Type B pancreatic cell (in vitro differentiated cells): ENCODE data around the gene AHDC1. TPM values are rescaled to one million over a fixed set of nuclear protein-coding genes. Genes with fewer than 3 reads are reported as not detected.

Experiments
- DNase-seq: peaks from one replicate; pipeline ENCODE4 v3.0.0; 2021; ENCODE audit warnings: mixed read lengths; ENCODE audit not compliant: unreplicated experiment; ENCODE audit errors: extremely low spot score
- H3K27ac Mint-ChIP-seq: 2 replicates; pipeline ENCODE4 v1.8.0; 2021; ENCODE audit warnings: mild to moderate bottlenecking, mixed read lengths
- H3K27me3 Mint-ChIP-seq: 2 replicates; pipeline ENCODE4 v1.8.0; 2021; ENCODE audit warnings: mixed read lengths
- H3K36me3 Mint-ChIP-seq: 2 replicates; pipeline ENCODE4 v1.8.0; 2021; ENCODE audit warnings: mixed read lengths
- H3K4me1 Mint-ChIP-seq: one replicate; pipeline ENCODE4 v1.8.0; 2021; ENCODE audit warnings: mixed read lengths; ENCODE audit not compliant: unreplicated experiment
- H3K4me3 Mint-ChIP-seq: 2 replicates; pipeline ENCODE4 v1.8.0; 2021; ENCODE audit warnings: mild to moderate bottlenecking, mixed read lengths
- H3K9me3 Mint-ChIP-seq: 2 replicates; pipeline ENCODE4 v1.8.0; 2021; ENCODE audit warnings: mixed read lengths
- CTCF ChIP-seq: fragments of 200-600 bp; sonication (generic); conservative IDR thresholded peaks from 2 replicates; pipeline ENCODE4 v1.5.0; 2021; ENCODE audit warnings: antibody characterized with exemption, mild to moderate bottlenecking
- total RNA-seq: library from RNA; stranded (reverse); gene quantifications from 2 replicates; pipeline ENCODE4 v1.2.1, GENCODE V29; 2021; ENCODE audit warnings: low replicate concordance

Gene AHDC1
- total RNA-seq, 1 donor from 2014 or later, result 61.0 TPM

- Mint-ChIP-seq H3K4me3 (no peak overlapping the region), H3K9me3 (no peaks in the 10 kb centered on the region), H3K27me3 (no peaks in the 10 kb centered on the region), H3K36me3 (no peaks in the 10 kb centered on the region), H3K27ac (no peak overlapping the region), H3K4me1 (peaks cover 16% of the 10 kb centered on the region)
- no peak for TF ChIP-seq CTCF
- DNase-seq, result no peak
Measured at GRCh38 chr1:27649306-27649635, 45.3 kb upstream of the AHDC1 start.

- Mint-ChIP-seq H3K27me3 (no peaks in the 10 kb centered on the region), H3K36me3 (no peaks in the 10 kb centered on the region), H3K4me1 (peaks cover 16% of the 10 kb centered on the region), H3K27ac (no peak overlapping the region), H3K9me3 (no peaks in the 10 kb centered on the region), H3K4me3 (no peak overlapping the region)
- no peak for DNase-seq
- no peak for TF ChIP-seq CTCF
Measured at GRCh38 chr1:27648602-27649305, 44.8 kb upstream of the AHDC1 start.

- TF ChIP-seq CTCF, result no peak
- Mint-ChIP-seq H3K27ac (no peak overlapping the region), H3K36me3 (no peaks in the 10 kb centered on the region), H3K27me3 (no peaks in the 10 kb centered on the region), H3K9me3 (no peaks in the 10 kb centered on the region), H3K4me1 (peaks cover 19% of the 10 kb centered on the region), H3K4me3 (no peak overlapping the region)
- no peak for DNase-seq
Measured at GRCh38 chr1:27647328-27647727, 43.4 kb upstream of the AHDC1 start.

- Mint-ChIP-seq H3K27ac (no peak overlapping the region), H3K27me3 (no peaks in the 10 kb centered on the region), H3K36me3 (no peaks in the 10 kb centered on the region), H3K4me3 (no peak overlapping the region), H3K9me3 (no peaks in the 10 kb centered on the region), H3K4me1 (peaks cover 19% of the 10 kb centered on the region)
- no peak for TF ChIP-seq CTCF
- DNase-seq, result no peak
Measured at GRCh38 chr1:27646676-27647075, 42.7 kb upstream of the AHDC1 start.

- H3K4me1 Mint-ChIP-seq, result peaks cover 7% of the 10 kb centered on the region
- no peak overlapping the region for H3K4me3 Mint-ChIP-seq
- DNase-seq, result no peak
- TF ChIP-seq CTCF, result no peak
- no peaks in the 10 kb centered on the region for H3K27me3 Mint-ChIP-seq
- no peak overlapping the region for H3K27ac Mint-ChIP-seq
- H3K9me3 Mint-ChIP-seq, result no peaks in the 10 kb centered on the region
- no peaks in the 10 kb centered on the region for H3K36me3 Mint-ChIP-seq
Measured at GRCh38 chr1:27645071-27645415, 41.1 kb upstream of the AHDC1 start.
